Measurements from ENCODE around the gene RNFT1. TPM values are rescaled to one million over a fixed set of nuclear protein-coding genes. Genes with fewer than 3 reads are reported as not detected.
"Not testable (repeated sequence)": the region's sequence is repeated elsewhere in the genome, so short reads cannot be mapped to it uniquely, and the experiment has no call there.

Gene RNFT1
- 10 to 100 TPM; 20.1 to 25.5 TPM for total RNA-seq

GRCh38 chr17:59964482-59965328 lies at the start of gene RNFT1:
Gene RNFT1 (minus strand): TSS chr17:59964740. CDS start chr17:59964663, 77 bp downstream.
- Mint-ChIP-seq H3K4me3 (peak within 1 kb of the TSS; percentile 94), H3K4me1 (ENCODE audit: low read depth in 2 of 2) (peaks cover 14% of the 10 kb centered on the region in 2 donors), H3K9me3 (no peaks in the 10 kb centered on the region), H3K27ac (peak within 1 kb of the TSS; percentile 93), H3K36me3 (no peaks in the 10 kb centered on the region), H3K27me3 (no peaks in the 10 kb centered on the region)
- DNase-seq (ENCODE audit: low spot score) (peak; percentile 92), ATAC-seq (peak; percentile 96)

- H3K27me3 Mint-ChIP-seq; H3K36me3 Mint-ChIP-seq; ATAC-seq; H3K4me3 Mint-ChIP-seq; H3K9me3 Mint-ChIP-seq; H3K27ac Mint-ChIP-seq; H3K4me1 Mint-ChIP-seq (ENCODE audit: low read depth in 2 of 2); DNase-seq (ENCODE audit: low spot score): not testable (repeated sequence)
These were observed 44.8 kb upstream of the RNFT1 start for GRCh38 chr17:60009326-60009725.

GRCh38 chr17:60008377-60008776 lies 43.8 kb upstream of the RNFT1 start:
- H3K27ac Mint-ChIP-seq; H3K9me3 Mint-ChIP-seq; H3K27me3 Mint-ChIP-seq; H3K4me3 Mint-ChIP-seq; DNase-seq (ENCODE audit: low spot score); H3K4me1 Mint-ChIP-seq (ENCODE audit: low read depth in 2 of 2); H3K36me3 Mint-ChIP-seq; ATAC-seq: not testable (repeated sequence)

- no peak overlapping the region for H3K27ac Mint-ChIP-seq
- no peak overlapping the region for H3K4me3 Mint-ChIP-seq
- peaks cover 0 to 6% of the 10 kb centered on the region in 2 donors for H3K27me3 Mint-ChIP-seq
- ATAC-seq (no peak), DNase-seq (ENCODE audit: low spot score) (no peak)
- H3K4me1 Mint-ChIP-seq (ENCODE audit: low read depth in 2 of 2): no peaks in the 10 kb centered on the region
- H3K36me3 Mint-ChIP-seq: no peaks in the 10 kb centered on the region
- H3K9me3 Mint-ChIP-seq: no peaks in the 10 kb centered on the region
These were observed 41.6 kb upstream of the RNFT1 start for GRCh38 chr17:60006160-60006559.

- H3K4me1 Mint-ChIP-seq (ENCODE audit: low read depth in 2 of 2); H3K9me3 Mint-ChIP-seq; H3K27me3 Mint-ChIP-seq; ATAC-seq; H3K27ac Mint-ChIP-seq; H3K4me3 Mint-ChIP-seq; H3K36me3 Mint-ChIP-seq; DNase-seq (ENCODE audit: low spot score): not testable (repeated sequence)
These were observed 40.0 kb upstream of the RNFT1 start for GRCh38 chr17:60004561-60004960.

GRCh38 chr17:60002405-60002804 lies 37.9 kb upstream of the RNFT1 start:
- not testable (repeated sequence) for H3K4me3 Mint-ChIP-seq; H3K27ac Mint-ChIP-seq; H3K36me3 Mint-ChIP-seq; DNase-seq (ENCODE audit: low spot score); H3K4me1 Mint-ChIP-seq (ENCODE audit: low read depth in 2 of 2); ATAC-seq; H3K9me3 Mint-ChIP-seq; H3K27me3 Mint-ChIP-seq

- ATAC-seq; H3K9me3 Mint-ChIP-seq; H3K27me3 Mint-ChIP-seq; H3K4me1 Mint-ChIP-seq (ENCODE audit: low read depth in 2 of 2); H3K36me3 Mint-ChIP-seq; DNase-seq (ENCODE audit: low spot score); H3K27ac Mint-ChIP-seq; H3K4me3 Mint-ChIP-seq: not testable (repeated sequence)
These were observed 32.1 kb upstream of the RNFT1 start for GRCh38 chr17:59996608-59997007.

- H3K4me3 Mint-ChIP-seq; H3K9me3 Mint-ChIP-seq; DNase-seq (ENCODE audit: low spot score); H3K4me1 Mint-ChIP-seq (ENCODE audit: low read depth in 2 of 2); ATAC-seq; H3K27me3 Mint-ChIP-seq; H3K27ac Mint-ChIP-seq; H3K36me3 Mint-ChIP-seq: not testable (repeated sequence)
These were observed 10.6 kb upstream of the RNFT1 start for GRCh38 chr17:59975166-59975565.

- DNase-seq (ENCODE audit: low spot score); H3K27ac Mint-ChIP-seq; H3K4me1 Mint-ChIP-seq (ENCODE audit: low read depth in 2 of 2); H3K36me3 Mint-ChIP-seq; H3K27me3 Mint-ChIP-seq; ATAC-seq; H3K9me3 Mint-ChIP-seq; H3K4me3 Mint-ChIP-seq: not testable (repeated sequence)
These were observed 8.9 kb upstream of the RNFT1 start for GRCh38 chr17:59973483-59973882.

- Mint-ChIP-seq H3K27me3 (no peaks in the 10 kb centered on the region), H3K4me1 (ENCODE audit: low read depth in 2 of 2) (no peaks in the 10 kb centered on the region), H3K4me3 (no peak overlapping the region), H3K9me3 (no peaks in the 10 kb centered on the region), H3K36me3 (no peaks in the 10 kb centered on the region), H3K27ac (no peak overlapping the region)
- DNase-seq (ENCODE audit: low spot score): no peak
- ATAC-seq: no peak
These were observed 8.2 kb upstream of the RNFT1 start for GRCh38 chr17:59972778-59973177.

GRCh38 chr17:59971771-59972170 lies 7.2 kb upstream of the RNFT1 start:
- H3K27ac Mint-ChIP-seq; DNase-seq (ENCODE audit: low spot score); H3K4me3 Mint-ChIP-seq; H3K36me3 Mint-ChIP-seq; ATAC-seq; H3K4me1 Mint-ChIP-seq (ENCODE audit: low read depth in 2 of 2); H3K9me3 Mint-ChIP-seq; H3K27me3 Mint-ChIP-seq: not testable (repeated sequence)

GRCh38 chr17:59963738-59964481 lies 630 bp downstream of the RNFT1 start:
- peak; percentile 70 for DNase-seq (ENCODE audit: low spot score)
- Mint-ChIP-seq H3K27ac (peak overlapping the region; percentile 93), H3K4me3 (peak overlapping the region; percentile 94), H3K4me1 (ENCODE audit: low read depth in 2 of 2) (peaks cover 17 to 19% of the 10 kb centered on the region in 2 donors), H3K36me3 (peaks cover 5% of the 10 kb centered on the region), H3K27me3 (no peaks in the 10 kb centered on the region), H3K9me3 (no peaks in the 10 kb centered on the region)
- ATAC-seq: peak; percentile 55 to 61

- no peaks in the 10 kb centered on the region for H3K9me3 Mint-ChIP-seq
- peak overlapping the region; percentile 94 for H3K4me3 Mint-ChIP-seq
- DNase-seq (ENCODE audit: low spot score) (no peak), ATAC-seq (no peak)
- H3K36me3 Mint-ChIP-seq: peaks cover 8% of the 10 kb centered on the region
- H3K4me1 Mint-ChIP-seq (ENCODE audit: low read depth in 2 of 2): peaks cover 18 to 20% of the 10 kb centered on the region in 2 donors
- no peak overlapping the region for H3K27ac Mint-ChIP-seq
- no peaks in the 10 kb centered on the region for H3K27me3 Mint-ChIP-seq
These were observed 1.7 kb downstream of the RNFT1 start for GRCh38 chr17:59962739-59963318.

GRCh38 chr17:59959574-59959973 lies 5.0 kb downstream of the RNFT1 start:
- not testable (repeated sequence) for DNase-seq (ENCODE audit: low spot score); H3K27me3 Mint-ChIP-seq; H3K27ac Mint-ChIP-seq; ATAC-seq; H3K9me3 Mint-ChIP-seq; H3K4me3 Mint-ChIP-seq
- Mint-ChIP-seq H3K4me1 (ENCODE audit: low read depth in 2 of 2) (peaks cover 14 to 15% of the 10 kb centered on the region in 2 donors), H3K36me3 (peaks cover 15% of the 10 kb centered on the region)

Data from natural killer cell treated with Interleukin-12 subunit alpha and Interleukin-12 subunit beta and Interleukin-15 and Interleukin-18, amount 100 ng/mL, for 72 hours (primary cell).